SH-SY5Y (cell line): ENCODE measurements around the gene CHD3.

ENCODE experiments used
- GATA2 ChIP-seq: IDR thresholded peaks from 2 replicates; pipeline ENCODE4 v1.6.1; 2011; ENCODE audit warnings: mild to moderate bottlenecking, low read depth, low read length
- GATA3 ChIP-seq: IDR thresholded peaks from 2 replicates; pipeline ENCODE4 v1.6.1; 2011; ENCODE audit warnings: low read depth, mild to moderate bottlenecking, low read length, moderate library complexity

CHD3 gene

DNA sequence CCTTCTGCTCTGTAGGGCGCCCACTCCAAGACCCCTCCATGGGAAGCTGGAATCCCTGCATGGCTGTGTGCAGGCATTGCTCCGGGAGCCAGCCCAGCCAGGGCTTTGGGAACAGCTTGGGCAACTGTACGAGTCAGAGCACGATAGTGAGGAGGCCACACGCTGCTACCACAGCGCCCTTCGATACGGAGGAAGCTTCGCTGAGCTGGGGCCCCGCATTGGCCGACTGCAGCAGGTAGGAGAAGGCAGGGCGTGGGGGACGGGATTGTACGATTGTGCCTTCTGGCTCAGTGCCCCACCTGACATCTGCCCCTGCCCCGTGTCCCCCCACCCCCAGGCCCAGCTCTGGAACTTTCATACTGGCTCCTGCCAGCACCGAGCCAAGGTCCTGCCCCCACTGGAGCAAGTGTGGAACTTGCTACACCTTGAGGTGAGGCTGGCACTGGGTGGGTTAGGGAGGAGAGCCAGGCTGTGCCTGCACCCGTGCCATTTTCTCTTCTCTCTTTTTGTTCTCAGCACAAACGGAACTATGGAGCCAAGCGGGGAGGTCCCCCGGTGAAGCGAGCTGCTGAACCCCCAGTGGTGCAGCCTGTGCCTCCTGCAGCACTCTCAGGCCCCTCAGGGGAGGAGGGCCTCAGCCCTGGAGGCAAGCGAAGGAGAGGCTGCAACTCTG lies 42.4 kb upstream of the CHD3 start:
- TF ChIP-seq GATA2: no peak
- TF ChIP-seq GATA3: no peak

DNA sequence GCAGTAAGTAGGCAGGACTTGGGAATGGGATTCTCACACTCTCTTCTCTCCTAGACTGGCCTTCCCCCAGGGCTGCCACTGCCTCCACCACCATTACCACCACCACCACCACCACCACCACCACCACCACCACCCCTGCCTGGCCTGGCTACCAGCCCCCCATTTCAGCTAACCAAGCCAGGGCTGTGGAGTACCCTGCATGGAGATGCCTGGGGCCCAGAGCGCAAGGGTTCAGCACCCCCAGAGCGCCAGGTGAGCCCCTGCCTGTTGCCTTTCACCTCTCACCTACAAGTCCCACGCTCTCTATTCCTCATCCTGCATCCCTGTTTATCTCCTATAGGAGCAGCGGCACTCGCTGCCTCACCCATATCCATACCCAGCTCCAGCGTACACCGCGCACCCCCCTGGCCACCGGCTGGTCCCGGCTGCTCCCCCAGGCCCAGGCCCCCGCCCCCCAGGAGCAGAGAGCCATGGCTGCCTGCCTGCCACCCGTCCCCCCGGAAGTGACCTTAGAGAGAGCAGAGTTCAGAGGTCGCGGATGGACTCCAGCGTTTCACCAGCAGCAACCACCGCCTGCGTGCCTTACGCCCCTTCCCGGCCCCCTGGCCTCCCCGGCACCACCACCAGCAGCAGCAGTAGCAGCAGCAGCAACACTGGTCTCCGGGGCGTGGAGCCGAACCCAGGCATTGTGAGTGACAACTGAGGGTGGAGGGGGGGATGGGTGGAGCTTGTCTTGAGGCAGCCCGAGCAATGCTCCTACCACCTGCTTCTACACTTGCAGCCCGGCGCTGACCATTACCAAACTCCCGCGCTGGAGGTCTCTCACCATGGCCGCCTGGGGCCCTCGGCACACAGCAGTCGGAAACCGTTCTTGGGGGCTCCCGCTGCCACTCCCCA lies 41.6 kb upstream of the CHD3 start:
- TF ChIP-seq GATA3 (no peak), GATA2 (no peak)

DNA sequence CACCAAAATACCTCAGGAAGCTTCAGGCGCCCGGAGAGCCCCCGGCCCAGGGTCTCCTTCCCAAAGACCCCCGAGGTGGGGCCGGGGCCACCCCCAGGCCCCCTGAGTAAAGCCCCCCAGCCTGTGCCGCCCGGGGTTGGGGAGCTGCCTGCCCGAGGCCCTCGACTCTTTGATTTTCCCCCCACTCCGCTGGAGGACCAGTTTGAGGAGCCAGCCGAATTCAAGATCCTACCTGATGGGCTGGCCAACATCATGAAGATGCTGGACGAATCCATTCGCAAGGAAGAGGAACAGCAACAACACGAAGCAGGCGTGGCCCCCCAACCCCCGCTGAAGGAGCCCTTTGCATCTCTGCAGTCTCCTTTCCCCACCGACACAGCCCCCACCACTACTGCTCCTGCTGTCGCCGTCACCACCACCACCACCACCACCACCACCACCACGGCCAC lies 40.4 kb upstream of the CHD3 start:
- TF ChIP-seq GATA2: no peak
- no peak for TF ChIP-seq GATA3

DNA sequence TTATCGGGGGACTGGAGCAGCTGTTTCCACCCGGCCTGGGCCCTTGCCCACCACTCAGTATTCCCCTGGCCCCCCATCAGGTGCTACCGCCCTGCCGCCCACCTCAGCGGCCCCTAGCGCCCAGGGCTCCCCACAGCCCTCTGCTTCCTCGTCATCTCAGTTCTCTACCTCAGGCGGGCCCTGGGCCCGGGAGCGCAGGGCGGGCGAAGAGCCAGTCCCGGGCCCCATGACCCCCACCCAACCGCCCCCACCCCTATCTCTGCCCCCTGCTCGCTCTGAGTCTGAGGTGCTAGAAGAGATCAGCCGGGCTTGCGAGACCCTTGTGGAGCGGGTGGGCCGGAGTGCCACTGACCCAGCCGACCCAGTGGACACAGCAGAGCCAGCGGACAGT lies 39.9 kb upstream of the CHD3 start:
- TF ChIP-seq GATA3 (no peak), GATA2 (no peak)

DNA sequence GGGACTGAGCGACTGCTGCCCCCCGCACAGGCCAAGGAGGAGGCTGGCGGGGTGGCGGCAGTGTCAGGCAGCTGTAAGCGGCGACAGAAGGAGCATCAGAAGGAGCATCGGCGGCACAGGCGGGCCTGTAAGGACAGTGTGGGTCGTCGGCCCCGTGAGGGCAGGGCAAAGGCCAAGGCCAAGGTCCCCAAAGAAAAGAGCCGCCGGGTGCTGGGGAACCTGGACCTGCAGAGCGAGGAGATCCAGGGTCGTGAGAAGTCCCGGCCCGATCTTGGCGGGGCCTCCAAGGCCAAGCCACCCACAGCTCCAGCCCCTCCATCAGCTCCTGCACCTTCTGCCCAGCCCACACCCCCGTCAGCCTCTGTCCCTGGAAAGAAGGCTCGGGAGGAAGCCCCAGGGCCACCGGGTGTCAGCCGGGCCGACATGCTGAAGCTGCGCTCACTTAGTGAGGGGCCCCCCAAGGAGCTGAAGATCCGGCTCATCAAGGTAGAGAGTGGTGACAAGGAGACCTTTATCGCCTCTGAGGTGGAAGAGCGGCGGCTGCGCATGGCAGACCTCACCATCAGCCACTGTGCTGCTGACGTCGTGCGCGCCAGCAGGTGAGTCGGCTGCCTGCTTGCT lies 39.3 kb upstream of the CHD3 start:
- no peak for TF ChIP-seq GATA3
- TF ChIP-seq GATA2: no peak

DNA sequence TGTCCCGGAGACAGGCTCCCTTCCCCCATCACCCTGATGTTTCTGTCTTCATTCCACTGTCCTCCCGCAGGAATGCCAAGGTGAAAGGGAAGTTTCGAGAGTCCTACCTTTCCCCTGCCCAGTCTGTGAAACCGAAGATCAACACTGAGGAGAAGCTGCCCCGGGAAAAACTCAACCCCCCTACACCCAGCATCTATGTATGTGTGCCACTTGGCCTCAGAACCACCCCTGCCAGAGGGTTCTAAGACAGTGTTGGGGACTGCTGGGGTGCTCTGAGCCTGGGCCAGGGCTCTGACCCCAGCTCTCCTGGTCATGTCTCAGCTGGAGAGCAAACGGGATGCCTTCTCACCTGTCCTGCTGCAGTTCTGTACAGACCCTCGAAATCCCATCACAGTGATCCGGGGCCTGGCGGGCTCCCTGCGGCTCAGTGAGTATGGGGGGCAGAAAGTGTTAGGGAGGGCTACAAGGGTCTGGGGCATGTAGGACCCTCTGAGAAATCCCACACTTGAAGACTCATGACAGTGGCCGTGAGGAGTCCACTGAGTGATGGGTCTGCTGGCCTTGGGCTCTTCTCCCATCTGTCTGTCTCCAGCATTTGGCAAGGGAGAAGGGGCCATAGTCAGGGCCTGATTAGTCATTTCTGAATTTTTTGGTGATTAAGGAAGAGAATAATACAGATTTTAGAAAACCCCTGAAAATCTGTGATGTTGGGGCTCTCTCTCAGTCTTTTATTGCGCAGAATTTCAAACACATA lies 38.7 kb upstream of the CHD3 start:
- TF ChIP-seq GATA2 (no peak), GATA3 (no peak)

- TF ChIP-seq GATA3 (no peak), GATA2 (no peak)
Observed at GRCh38 chr17:7850701-7851437, 37.7 kb upstream of the CHD3 start.

DNA sequence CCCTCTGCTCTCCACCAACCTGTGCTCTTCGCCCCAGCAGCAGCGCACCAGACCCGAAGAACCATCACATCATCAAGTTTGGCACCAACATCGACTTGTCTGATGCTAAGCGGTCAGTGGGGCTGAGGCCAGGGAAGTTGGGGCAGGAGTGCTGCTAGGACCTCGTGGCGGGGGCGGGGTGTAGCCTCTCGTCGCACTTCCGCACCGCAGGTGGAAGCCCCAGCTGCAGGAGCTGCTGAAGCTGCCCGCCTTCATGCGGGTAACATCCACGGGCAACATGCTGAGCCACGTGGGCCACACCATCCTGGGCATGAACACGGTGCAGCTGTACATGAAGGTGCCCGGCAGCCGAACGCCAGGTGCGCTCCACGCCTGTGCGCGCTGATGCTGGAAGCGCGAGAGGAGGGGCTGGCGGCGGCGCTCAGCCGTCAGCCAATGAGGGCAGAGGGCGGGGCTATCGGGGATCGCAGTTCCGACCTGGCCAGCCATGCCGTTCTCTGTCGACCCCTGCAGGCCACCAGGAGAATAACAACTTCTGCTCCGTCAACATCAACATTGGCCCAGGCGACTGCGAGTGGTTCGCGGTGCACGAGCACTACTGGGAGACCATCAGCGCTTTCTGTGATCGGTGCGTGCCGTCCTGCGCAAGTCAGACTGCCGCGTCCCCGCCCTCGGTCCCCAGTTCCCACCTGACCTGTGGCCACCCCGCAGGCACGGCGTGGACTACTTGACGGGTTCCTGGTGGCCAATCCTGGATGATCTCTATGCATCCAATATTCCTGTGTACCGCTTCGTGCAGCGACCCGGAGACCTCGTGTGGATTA lies 36.9 kb upstream of the CHD3 start:
- TF ChIP-seq GATA3 (no peak), GATA2 (no peak)

- TF ChIP-seq GATA3 (no peak), GATA2 (no peak)
Observed at GRCh38 chr17:7852262-7852670, 36.3 kb upstream of the CHD3 start.

GRCh38 chr17:7852919-7853690 lies 35.5 kb upstream of the CHD3 start:
- TF ChIP-seq GATA2 (no peak), GATA3 (no peak)

GRCh38 chr17:7853691-7854038 lies 34.9 kb upstream of the CHD3 start:
- TF ChIP-seq GATA2 (no peak), GATA3 (no peak)

- TF ChIP-seq GATA3 (no peak), GATA2 (no peak)
Observed at GRCh38 chr17:7854078-7854777, 34.4 kb upstream of the CHD3 start.
